Panc1 (cell line): ENCODE measurements around the gene MECR. TPM values are rescaled to one million over a fixed set of nuclear protein-coding genes. Genes with fewer than 3 reads are reported as not detected.

ENCODE experiments used
- ATAC-seq: fragments of 200-7000 bp; cut with Tn5 transposase; 2 replicates; pipeline ENCODE4 v1.9.1; 2020; ENCODE audit warnings: mild to moderate bottlenecking, moderate library complexity
- BruUV-seq: library from RNA; stranded (reverse); fragments of 400-500 nt; replicated peaks from 2 replicates; lab custom pipeline; 2021; lab: Mats Ljungman, UMichigan
- CTCF ChIA-PET: fragments of 300-600 bp; sonication (Branson Sonifier 250); formaldehyde crosslinking; loops from one replicate; lab custom pipeline; 2022; ENCODE audit warnings: antibody characterized with exemption; lab: Charles Lee
- POLR2A ChIA-PET: fragments of 300-600 bp; sonication (Branson Sonifier 250); formaldehyde crosslinking; loops from one replicate; lab custom pipeline; 2022; ENCODE audit warnings: antibody characterized with exemption; lab: Charles Lee
- DNase-seq: peaks from one replicate; pipeline ENCODE4 v3.0.0-alpha.2; 2010; ENCODE audit warnings: low read depth, low spot score
- H3K27ac ChIP-seq: 2 replicates; pipeline ENCODE4 v1.5.1; 2011; ENCODE audit warnings: mild to moderate bottlenecking, low read length, inconsistent platforms
- H3K27me3 ChIP-seq: fragments of 200-500 bp; sonication (Bioruptor generic); 2 replicates; pipeline ENCODE4 v1.6.0; 2014; ENCODE audit warnings: low read length, inconsistent platforms; ENCODE audit not compliant: control insufficient read depth, insufficient read depth
- H3K36me3 ChIP-seq: fragments of 200-500 bp; sonication (Bioruptor generic); 2 replicates; pipeline ENCODE4 v1.5.1; 2014; ENCODE audit warnings: inconsistent platforms, mild to moderate bottlenecking, low read length, moderate library complexity; ENCODE audit not compliant: control insufficient read depth, insufficient read depth
- H3K4me1 ChIP-seq: 2 replicates; pipeline ENCODE4 v1.5.1; 2011; ENCODE audit warnings: inconsistent platforms, mild to moderate bottlenecking, low read length, moderate library complexity; ENCODE audit not compliant: control insufficient read depth, insufficient read depth
- H3K4me3 ChIP-seq, 2 experiments: 2 replicates each; pipeline ENCODE4 v1.5.1; 2011 to 2012; ENCODE audit warnings: low read depth in 2 of 2, low read length in 2 of 2, mild to moderate bottlenecking in 2 of 2, inconsistent platforms in 1 of 2, moderate library complexity in 1 of 2
- H3K9me3 ChIP-seq: fragments of 200-500 bp; sonication (Bioruptor generic); 2 replicates; pipeline ENCODE4 v1.5.1; 2014; ENCODE audit warnings: low read depth, mild to moderate bottlenecking, inconsistent platforms, low read length, moderate library complexity; ENCODE audit not compliant: control insufficient read depth, insufficient read depth
- CTCF ChIP-seq: fragments of 450-650 bp; IDR thresholded peaks from 2 replicates; pipeline ENCODE4 v1.5.1; 2017; ENCODE audit warnings: mild to moderate bottlenecking
- POLR2AphosphoS5 ChIP-seq: IDR thresholded peaks from 2 replicates; pipeline ENCODE4 v1.6.1; 2012; ENCODE audit warnings: mild to moderate bottlenecking, low read depth, low read length, moderate library complexity
- REST ChIP-seq, 2 experiments: IDR thresholded peaks; 2 replicates each; pipeline ENCODE4 v1.6.1; 2011 to 2012; ENCODE audit warnings: low read depth in 2 of 2, control low read depth in 1 of 2, low read length in 1 of 2, mild to moderate bottlenecking in 1 of 2, moderate library complexity in 1 of 2; ENCODE audit not compliant: insufficient read depth in 1 of 2
- SIN3A ChIP-seq: IDR thresholded peaks from 2 replicates; pipeline ENCODE4 v1.6.1; 2012; ENCODE audit warnings: low read depth, mild to moderate bottlenecking, low read length, moderate library complexity, borderline replicate concordance; ENCODE audit not compliant: insufficient read depth
- TCF7L2 ChIP-seq: IDR thresholded peaks from 2 replicates; pipeline ENCODE4 v1.6.1; 2011; ENCODE audit warnings: mild to moderate bottlenecking, low read depth, low read length, inconsistent platforms
- in situ Hi-C: cut with HindIII; loops from 2 replicates; pipeline ENCODE4 v1.10.0; 2016; ENCODE audit warnings: low sequenced_read_pairs, low pct_unique_long_range_greater_than_20kb
- intact Hi-C: fragments of 100-400 bp; cut with micrococcal nuclease; formaldehyde crosslinking; loops from one replicate; pipeline ENCODE4 v1.10.0; 2022; ENCODE audit not compliant: unreplicated experiment
- total RNA-seq: library from RNA; stranded (reverse); gene quantifications from one replicate; pipeline ENCODE4 v1.2.1, GENCODE V29; 2021; ENCODE audit not compliant: unreplicated experiment

The MECR gene
- total RNA-seq, 1 experiment from 2014 or later = 25.7 TPM

- no peaks in the 10 kb centered on the region for H3K36me3 ChIP-seq
- no peak overlapping the region for H3K27ac ChIP-seq
- in situ Hi-C loops = no loop called here
- ChIA-PET CTCF (no interaction called here), POLR2A (no interaction called here)
- BruUV-seq = no TSS peak
- intact Hi-C loops = loop anchor here (10.0 kb wide), 1 partner anchor 98 kb away; no protein-coding TSS in a partner anchor
- no peak overlapping the region for H3K4me3 ChIP-seq
- no peaks in the 10 kb centered on the region for H3K9me3 ChIP-seq
- H3K4me1 ChIP-seq = no peaks in the 10 kb centered on the region
- H3K27me3 ChIP-seq = no peaks in the 10 kb centered on the region
- no peak for DNase-seq
- no peak for TF ChIP-seq TCF7L2
- no peak for TF ChIP-seq POLR2AphosphoS5
- no peak for TF ChIP-seq REST (IDR thresholded peaks at IDR 0.05; ENCODE audit: insufficient read depth in 1 of 2, low read depth in 2 of 2, low read length in 1 of 2)
- no peak for TF ChIP-seq SIN3A
- TF ChIP-seq CTCF = no peak
- ATAC-seq = no peak
These were observed 16.3 kb upstream of the MECR start for GRCh38 chr1:29247044-29247443.

GRCh38 chr1:29245876-29246275 is 15.1 kb upstream of the MECR start:
- intact Hi-C loops = loop anchor here (10.0 kb wide), 1 partner anchor 99 kb away; no protein-coding TSS in a partner anchor
- Histone ChIP-seq H3K27me3 (no peaks in the 10 kb centered on the region), H3K27ac (no peak overlapping the region), H3K4me1 (no peaks in the 10 kb centered on the region), H3K4me3 (no peak overlapping the region), H3K36me3 (no peaks in the 10 kb centered on the region), H3K9me3 (no peaks in the 10 kb centered on the region)
- no TSS peak for BruUV-seq
- POLR2A ChIA-PET = no interaction called here
- ATAC-seq (peak; percentile 75), DNase-seq (peak; percentile 24)
- CTCF ChIA-PET = interaction anchor here (0.6 to 1.0 kb wide), 3 partner anchors 97 to 1135 kb away, joined by 3 read pairs; no protein-coding TSS in a partner anchor
- in situ Hi-C loops = no loop called here
- TF ChIP-seq CTCF (peak; percentile 74; the same call in 1 of the 2 replicates), POLR2AphosphoS5 (no peak), REST (IDR thresholded peaks at IDR 0.05; ENCODE audit: insufficient read depth in 1 of 2, low read depth in 2 of 2, low read length in 1 of 2) (no peak)
